ENCODE data around the gene ANGPTL7.
"Not testable (repeated sequence)": the region's sequence is repeated elsewhere in the genome, so short reads cannot be mapped to it uniquely, and the experiment has no call there.

The ANGPTL7 gene

GRCh38 chr1:11188858-11189451, at the start of gene ANGPTL7:
Gene ANGPTL7 (plus strand): TSS chr1:11189355. CDS start chr1:11189580, 225 bp downstream.
- DNase-seq: no peak

GRCh38 chr1:11142618-11143391, 46.4 kb upstream of the ANGPTL7 start:
- DNase-seq: no peak

- DNase-seq: no peak
Measured at GRCh38 chr1:11143401-11143800, 45.8 kb upstream of the ANGPTL7 start.

GRCh38 chr1:11143907-11144306, 45.2 kb upstream of the ANGPTL7 start:
- DNase-seq: no peak

GRCh38 chr1:11144570-11145256, 44.4 kb upstream of the ANGPTL7 start:
- DNase-seq: no peak

DNA sequence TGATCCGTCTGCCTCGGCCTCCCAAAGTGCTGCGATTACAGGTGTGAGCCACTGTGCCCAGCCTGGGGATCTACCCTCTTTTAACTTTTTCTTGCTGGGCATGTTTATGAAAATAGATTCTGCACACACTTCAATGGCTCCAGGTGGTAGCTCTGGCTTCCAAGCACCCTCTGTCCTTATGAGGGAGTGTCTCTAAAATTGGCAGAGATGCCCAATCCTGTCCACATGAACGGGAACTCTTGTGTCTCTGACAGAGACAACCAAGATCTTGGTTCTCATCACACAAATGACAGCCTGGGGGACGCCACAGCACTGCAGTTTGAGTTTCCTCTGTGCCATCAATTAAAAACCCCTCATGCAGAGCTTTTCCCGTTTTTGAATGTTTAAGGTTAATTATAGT, 43.4 kb upstream of the ANGPTL7 start:
- DNase-seq: no peak

DNA sequence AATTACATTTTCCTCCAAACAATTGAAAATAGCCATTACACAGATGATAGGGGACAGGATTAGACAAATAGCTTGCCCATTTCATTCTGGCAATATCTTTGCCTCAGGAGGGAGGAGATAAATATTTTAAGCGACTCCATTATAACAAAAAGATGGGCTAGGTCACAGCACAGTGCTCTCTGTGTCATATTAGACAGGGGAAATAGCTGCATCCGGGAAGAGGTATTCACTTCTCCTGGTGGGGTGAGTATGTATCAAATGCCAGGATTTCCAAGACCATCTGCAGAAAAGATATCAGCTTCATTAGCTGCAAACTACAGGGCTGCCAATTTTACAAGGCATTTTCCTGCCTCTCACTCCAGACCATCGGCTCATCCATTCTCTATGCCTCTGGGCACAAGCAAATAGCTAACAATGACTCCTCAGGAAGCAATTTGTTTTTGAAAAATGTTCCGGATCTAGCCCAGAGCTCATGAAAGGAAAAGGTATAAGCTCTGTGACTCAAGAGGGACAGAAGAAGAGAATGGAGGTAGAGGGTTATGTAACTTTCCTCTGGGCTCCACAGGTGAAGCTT, 41.9 kb upstream of the ANGPTL7 start:
- no peak for DNase-seq

- DNase-seq: no peak
Measured at GRCh38 chr1:11150326-11150725, 38.8 kb upstream of the ANGPTL7 start.

GRCh38 chr1:11151114-11151513, 38.0 kb upstream of the ANGPTL7 start:
- peak; percentile 31 for DNase-seq

DNA sequence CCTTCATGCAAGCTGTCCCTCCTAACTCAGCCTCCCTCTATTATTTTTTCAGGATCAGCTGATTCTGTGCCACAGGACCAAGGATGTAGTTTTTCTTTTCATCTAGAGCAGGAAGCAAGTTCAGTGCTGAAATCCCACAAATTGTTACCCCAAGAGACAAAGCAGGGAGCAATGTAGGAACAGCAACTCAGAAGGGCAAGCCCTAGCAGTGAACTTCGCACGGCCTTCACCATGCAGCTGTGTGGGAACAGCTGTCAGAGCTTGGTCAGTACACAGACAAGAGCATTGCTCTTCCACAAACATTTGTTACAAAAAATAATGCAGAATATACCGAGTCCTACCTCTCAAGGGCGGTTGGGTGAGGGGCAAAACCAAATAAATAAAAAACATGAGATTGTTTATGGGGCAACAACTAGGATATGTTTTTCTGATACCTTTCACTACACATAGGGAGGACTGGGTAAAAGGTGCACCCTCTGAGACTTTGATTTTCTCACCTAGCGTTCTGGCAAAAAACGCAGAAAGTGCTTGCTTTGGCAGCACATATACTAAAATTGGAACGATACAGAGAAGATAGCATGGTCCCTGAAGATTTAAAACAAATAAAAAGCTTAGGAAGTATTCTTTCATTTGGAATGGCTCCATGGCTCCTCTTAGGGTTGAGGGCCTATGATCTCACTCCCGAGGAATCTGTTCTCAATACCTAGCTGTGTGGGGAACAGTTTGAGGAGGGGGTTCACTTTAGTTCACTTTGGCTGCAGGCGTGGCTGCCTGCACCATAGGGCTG, 37.1 kb upstream of the ANGPTL7 start:
- DNase-seq: no peak

DNA sequence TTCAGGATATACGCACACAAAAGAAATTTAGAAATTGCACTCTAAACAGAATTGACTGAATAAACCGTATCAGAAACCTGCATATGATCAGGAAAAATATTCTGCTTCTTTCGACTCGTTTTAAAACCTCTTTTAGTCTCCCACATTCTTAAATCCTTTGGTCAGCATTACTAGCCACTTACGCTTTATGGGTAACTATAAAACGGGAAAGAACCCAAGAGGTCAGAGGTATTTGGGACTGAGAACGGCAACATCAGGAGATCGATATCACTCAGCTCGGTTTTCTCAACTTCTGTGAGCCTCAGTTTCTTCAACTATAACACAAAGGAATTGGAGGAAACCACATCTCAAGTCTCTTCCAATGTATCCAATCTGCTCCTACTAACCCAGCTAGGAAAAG, 36.4 kb upstream of the ANGPTL7 start:
- no peak for DNase-seq

DNA sequence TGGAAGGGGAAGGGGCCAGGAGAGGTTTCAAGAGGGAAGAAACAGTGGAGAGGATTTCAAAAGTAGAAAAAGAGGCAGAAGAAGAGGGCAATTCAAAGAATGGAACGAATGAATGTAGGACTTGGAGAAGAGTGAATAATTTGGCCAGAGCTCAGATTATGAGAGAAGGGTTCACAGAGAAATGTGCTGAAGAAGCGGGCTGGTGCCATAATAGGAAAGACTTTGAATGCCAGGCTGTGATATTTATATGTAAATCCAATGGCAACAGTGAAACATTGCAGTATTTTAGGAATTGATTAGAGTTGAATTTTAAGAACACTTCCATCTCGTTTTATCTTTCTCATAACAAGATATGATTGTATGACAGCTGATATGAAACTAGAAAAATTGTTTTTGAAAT, 36.0 kb upstream of the ANGPTL7 start:
- no peak for DNase-seq

DNA sequence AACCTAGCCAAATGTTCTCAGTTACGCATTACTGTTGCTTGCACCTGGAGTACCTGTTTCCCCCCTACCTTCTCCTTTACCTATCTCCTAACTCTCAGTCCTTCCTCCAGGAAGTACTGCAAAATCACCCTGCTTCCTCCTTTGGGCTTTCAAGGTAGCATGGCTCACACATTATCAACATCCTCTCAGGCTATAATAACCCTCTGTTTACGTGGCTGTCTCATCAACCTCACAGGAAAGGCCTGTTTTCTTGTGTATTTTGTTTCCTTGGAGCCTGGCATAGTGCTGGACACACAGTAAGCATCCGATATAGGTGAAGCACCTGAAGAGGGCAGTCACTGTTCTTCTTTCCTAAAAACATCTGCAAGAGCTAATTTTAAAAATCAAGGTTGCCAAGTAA, 32.7 kb upstream of the ANGPTL7 start:
- DNase-seq: no peak

- DNase-seq: no peak
Measured at GRCh38 chr1:11156963-11157362, 32.2 kb upstream of the ANGPTL7 start.

GRCh38 chr1:11157394-11157793, 31.8 kb upstream of the ANGPTL7 start:
- no peak for DNase-seq

DNA sequence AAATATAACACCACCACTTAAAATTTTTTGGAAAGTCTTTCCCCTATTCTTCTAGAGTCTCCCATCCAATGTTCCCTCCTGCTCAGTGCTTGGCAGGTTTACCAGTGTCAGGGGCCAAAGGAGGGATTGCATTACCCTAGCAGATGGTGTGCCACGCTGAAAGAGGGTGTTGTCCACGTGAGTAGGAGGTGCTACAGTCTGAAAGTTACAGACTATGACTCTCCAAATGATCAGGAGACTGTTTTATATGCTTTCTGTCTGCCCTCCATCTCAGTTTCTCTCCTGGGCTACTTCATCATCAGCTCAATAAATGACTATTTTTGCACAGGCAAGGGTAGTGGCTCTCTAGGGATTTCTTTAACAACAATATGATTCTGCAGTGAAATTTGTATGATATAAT, 31.3 kb upstream of the ANGPTL7 start:
- no peak for DNase-seq

GRCh38 chr1:11158291-11158690, 30.9 kb upstream of the ANGPTL7 start:
- DNase-seq: no peak

DNA sequence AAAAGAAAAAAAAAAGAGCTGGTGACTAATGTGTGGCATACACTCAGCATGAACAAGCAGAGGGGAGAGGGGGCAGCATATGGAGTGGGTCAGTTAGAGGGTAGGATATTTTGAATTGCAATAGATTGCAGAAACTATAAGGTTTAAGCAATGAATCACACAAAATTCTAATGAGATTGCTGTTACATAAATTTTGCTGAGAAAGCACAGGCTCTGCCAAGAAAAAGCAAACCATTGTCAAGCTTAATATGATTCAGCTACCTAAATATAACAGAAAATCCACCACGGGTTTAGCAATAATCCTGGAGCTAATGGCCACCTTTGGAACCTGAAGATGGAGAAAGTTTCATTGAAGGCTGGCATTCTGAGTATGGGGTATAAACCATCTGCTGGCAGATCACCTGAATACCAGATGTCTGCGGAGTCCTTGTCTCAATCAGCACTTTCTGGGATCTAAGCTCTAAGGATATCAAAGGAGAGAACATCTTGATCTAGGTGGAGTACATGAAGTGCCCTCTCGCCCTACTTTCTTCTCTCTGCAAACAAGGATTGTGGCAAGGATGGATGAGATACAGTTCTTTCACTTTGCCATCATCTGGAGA, 30.3 kb upstream of the ANGPTL7 start:
- DNase-seq: no peak

- not testable (repeated sequence) for DNase-seq
Measured at GRCh38 chr1:11162752-11163151, 26.4 kb upstream of the ANGPTL7 start.

GRCh38 chr1:11166744-11167143, 22.4 kb upstream of the ANGPTL7 start:
- DNase-seq: not testable (repeated sequence)

- DNase-seq: no peak
Measured at GRCh38 chr1:11168731-11169130, 20.4 kb upstream of the ANGPTL7 start.

- no peak for DNase-seq
Measured at GRCh38 chr1:11169202-11169601, 20.0 kb upstream of the ANGPTL7 start.

DNA sequence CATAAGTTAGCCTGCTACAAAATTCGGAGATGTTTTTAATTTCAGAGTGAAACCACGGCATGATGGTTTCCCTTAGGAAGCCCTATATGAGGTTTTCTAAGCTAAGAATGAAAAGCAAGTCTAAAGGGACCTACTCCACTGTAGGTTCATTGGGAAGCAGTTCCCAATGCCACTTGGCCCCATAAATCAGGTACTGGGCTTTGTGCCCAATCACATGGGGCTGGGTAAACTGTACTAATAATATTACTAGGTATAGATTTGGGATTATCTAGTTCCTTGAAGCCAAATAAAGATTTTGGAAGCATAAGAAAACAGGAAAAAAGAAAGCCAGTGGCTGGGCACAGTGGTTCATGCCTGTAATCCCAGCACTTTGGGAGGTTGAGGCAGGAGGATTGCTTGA, 19.1 kb upstream of the ANGPTL7 start:
- no peak for DNase-seq

Measured in inflammatory macrophage treated with lipopolysaccharide for 4 hours (primary cell).